BE2C (cell line): ENCODE data around the gene EDN2.

Source experiments
- DNase-seq: peaks from one replicate; pipeline ENCODE4 v3.0.0-alpha.2; 2020
- H3K27me3 ChIP-seq: fragments of 250-450 bp; sonication (Bioruptor Pico); 2 replicates; pipeline ENCODE4 v1.5.1; 2020; ENCODE audit warnings: mild to moderate bottlenecking
- H3K36me3 ChIP-seq: fragments of 250-450 bp; sonication (Bioruptor Pico); 2 replicates; pipeline ENCODE4 v1.5.1; 2020; ENCODE audit warnings: mild to moderate bottlenecking
- H3K4me1 ChIP-seq: fragments of 250-450 bp; sonication (Bioruptor Pico); 2 replicates; pipeline ENCODE4 v1.5.1; 2020
- H3K4me3 ChIP-seq: 2 replicates; pipeline ENCODE4 v1.5.1; 2011; ENCODE audit warnings: low read depth, low read length
- H3K9me3 ChIP-seq: fragments of 250-450 bp; sonication (Bioruptor Pico); 2 replicates; pipeline ENCODE4 v1.5.1; 2020
- TF ChIP-seq, protein P1 (sequence below): IDR thresholded peaks from 2 replicates; pipeline ENCODE4 v1.5.1; 2012; ENCODE audit warnings: mild to moderate bottlenecking, low read depth, low read length

EDN2 gene

DNA sequence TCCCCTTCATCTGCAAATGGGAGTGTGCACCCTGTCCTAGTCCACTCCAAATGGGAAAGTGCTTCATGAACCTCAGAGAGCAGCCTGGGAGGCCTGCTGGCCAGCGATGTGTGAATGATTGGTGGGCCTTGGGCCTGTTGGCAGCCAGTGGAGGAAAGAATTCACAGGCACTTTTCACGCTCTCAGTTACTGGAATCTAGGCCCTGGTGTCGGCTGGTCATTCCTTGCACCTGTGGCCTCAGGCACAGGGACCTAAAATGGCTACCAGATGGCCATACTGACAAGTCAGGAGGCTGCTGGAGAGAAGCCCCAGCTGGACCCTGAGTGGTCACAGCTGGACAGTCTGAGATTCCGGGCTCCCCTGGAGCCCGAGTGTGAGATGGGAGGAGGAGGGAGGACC, 18.4 kb upstream of the EDN2 start:
- Histone ChIP-seq H3K9me3 (no peaks in the 10 kb centered on the region), H3K4me1 (peaks cover 13% of the 10 kb centered on the region), H3K4me3 (no peak overlapping the region), H3K36me3 (no peaks in the 10 kb centered on the region), H3K27me3 (no peaks in the 10 kb centered on the region)
- no peak for DNase-seq
- TF ChIP-seq, protein P1, sequence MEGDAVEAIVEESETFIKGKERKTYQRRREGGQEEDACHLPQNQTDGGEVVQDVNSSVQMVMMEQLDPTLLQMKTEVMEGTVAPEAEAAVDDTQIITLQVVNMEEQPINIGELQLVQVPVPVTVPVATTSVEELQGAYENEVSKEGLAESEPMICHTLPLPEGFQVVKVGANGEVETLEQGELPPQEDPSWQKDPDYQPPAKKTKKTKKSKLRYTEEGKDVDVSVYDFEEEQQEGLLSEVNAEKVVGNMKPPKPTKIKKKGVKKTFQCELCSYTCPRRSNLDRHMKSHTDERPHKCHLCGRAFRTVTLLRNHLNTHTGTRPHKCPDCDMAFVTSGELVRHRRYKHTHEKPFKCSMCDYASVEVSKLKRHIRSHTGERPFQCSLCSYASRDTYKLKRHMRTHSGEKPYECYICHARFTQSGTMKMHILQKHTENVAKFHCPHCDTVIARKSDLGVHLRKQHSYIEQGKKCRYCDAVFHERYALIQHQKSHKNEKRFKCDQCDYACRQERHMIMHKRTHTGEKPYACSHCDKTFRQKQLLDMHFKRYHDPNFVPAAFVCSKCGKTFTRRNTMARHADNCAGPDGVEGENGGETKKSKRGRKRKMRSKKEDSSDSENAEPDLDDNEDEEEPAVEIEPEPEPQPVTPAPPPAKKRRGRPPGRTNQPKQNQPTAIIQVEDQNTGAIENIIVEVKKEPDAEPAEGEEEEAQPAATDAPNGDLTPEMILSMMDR: no peak

DNA sequence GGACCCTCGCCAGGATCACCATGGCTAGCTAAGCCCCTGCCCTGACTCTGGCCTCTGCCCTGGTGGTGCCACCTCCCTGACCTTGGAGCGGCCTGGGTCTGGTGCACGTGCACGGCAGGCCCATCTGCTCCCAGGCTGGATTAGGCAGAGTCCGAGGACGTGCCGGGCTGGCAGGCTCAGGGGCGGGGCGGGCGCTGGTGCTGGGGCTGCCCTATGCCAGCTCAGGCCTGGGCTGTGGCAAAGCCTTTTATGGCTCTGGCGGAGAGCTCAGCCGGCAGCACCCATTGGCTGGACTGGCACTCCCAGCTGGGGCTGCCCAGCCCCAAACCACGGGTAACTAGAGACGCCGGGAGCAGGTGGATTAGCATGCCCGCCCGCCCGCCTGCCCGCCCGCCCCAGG, 17.1 kb upstream of the EDN2 start:
- no peaks in the 10 kb centered on the region for H3K27me3 ChIP-seq
- DNase-seq: no peak
- TF ChIP-seq, protein P1: no peak
- no peaks in the 10 kb centered on the region for H3K36me3 ChIP-seq
- H3K4me3 ChIP-seq: no peak overlapping the region
- H3K9me3 ChIP-seq: no peaks in the 10 kb centered on the region
- peaks cover 13% of the 10 kb centered on the region for H3K4me1 ChIP-seq

DNA sequence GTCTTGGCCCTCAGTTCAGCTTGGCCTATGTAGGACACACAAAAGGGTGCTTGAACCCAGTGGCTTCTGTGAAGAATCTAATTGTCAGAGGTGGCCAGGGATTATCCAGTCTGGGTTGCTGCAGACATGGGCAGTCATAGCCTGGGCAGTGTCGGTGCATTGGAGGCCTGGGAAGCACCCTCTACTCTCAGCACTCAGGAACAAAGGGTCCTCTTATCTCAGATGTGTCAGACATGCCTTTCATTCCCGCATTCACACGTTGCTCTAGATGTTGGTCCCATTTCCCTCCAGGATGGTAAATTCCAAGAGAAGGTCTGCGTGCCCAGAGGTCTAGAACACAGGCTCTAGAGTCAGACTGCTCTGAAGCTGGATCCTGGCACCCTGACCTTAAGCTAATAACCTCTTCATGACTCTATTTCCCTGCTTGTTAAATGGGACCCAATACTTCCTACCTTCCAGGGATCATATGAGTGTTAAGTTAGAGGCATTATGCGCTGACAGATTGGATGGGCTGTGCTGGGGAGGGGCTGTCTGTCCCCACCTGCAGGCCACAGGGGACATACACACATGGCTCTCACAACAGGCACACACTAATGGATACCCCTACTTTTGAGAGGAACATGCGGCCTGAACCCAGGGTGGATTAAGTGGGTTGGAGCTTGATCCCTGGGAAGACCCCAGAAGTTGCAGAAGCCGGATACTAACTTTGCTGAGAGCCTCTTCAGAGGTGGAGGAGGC, 16.5 kb upstream of the EDN2 start:
- Histone ChIP-seq H3K9me3 (no peaks in the 10 kb centered on the region), H3K4me1 (peaks cover 13% of the 10 kb centered on the region), H3K4me3 (no peak overlapping the region), H3K27me3 (no peaks in the 10 kb centered on the region), H3K36me3 (no peaks in the 10 kb centered on the region)
- DNase-seq: no peak
- TF ChIP-seq, protein P1: no peak

DNA sequence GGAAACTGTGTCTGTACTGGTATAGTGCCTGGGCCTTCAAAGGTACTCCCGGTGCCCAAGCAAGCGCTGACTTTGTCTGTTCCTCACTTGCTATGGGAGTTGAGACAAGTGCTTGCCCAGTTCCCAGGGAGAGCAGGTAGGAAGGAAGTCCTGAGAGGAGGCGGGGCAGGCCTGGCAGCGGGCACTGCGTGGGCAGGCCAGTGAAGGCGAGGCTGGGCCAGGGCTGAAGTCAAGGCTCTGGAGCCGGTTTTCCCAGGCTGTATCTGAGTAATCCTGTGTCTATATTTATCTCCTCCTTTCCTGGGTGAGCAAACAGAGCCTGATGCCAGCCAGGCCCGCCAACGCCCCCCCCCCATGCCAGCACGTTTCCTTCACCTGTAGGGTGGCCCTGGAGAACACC, 15.9 kb upstream of the EDN2 start:
- H3K9me3 ChIP-seq: no peaks in the 10 kb centered on the region
- H3K4me3 ChIP-seq: no peak overlapping the region
- H3K27me3 ChIP-seq: no peaks in the 10 kb centered on the region
- DNase-seq: no peak
- peaks cover 13% of the 10 kb centered on the region for H3K4me1 ChIP-seq
- H3K36me3 ChIP-seq: no peaks in the 10 kb centered on the region
- TF ChIP-seq, protein P1: no peak

DNA sequence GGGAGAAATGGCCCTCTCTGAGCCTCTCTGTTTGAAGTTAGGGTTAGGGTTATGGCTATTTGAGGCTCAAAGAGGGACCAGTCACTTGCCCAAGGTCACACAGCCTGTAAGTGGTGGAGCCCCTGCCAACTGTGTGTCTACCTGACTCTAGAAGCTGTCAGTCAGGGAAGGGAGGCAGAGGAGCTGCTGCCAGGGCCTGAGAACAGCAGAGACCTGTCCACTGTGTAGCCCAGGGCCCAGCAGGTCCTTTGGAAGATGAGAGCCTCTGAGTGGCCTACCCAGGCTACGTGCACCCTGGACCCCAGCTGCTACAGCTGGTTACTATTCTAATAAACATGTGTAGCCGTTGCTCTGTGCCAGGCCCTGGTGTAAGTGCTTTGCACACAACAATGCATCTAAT, 15.1 kb upstream of the EDN2 start:
- peaks cover 13% of the 10 kb centered on the region for H3K4me1 ChIP-seq
- TF ChIP-seq, protein P1: no peak

DNA sequence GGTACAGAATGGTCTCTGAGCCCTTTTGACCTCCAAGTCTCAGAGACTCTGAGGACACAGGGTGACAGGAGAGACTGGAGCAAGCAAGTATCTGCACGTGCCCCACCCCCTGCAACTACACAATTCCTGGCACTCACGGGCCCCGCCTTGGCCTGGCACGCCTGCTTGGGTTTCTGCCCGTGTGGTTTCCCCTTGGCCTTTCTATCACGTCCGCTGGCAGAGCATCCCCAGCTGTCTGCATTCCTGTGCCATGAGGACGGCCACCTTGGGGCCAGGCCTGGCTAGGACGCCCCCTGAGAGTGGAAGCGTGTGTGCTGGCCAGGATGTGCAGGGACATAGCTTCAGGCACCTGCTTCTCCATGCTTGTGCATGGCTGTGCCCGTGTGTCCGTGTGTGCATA, 14.3 kb upstream of the EDN2 start:
- no peaks in the 10 kb centered on the region for H3K27me3 ChIP-seq
- no peaks in the 10 kb centered on the region for H3K9me3 ChIP-seq
- H3K4me3 ChIP-seq: no peak overlapping the region
- DNase-seq: no peak
- TF ChIP-seq, protein P1: no peak
- H3K36me3 ChIP-seq: no peaks in the 10 kb centered on the region
- H3K4me1 ChIP-seq: peaks cover 10% of the 10 kb centered on the region

More for the DNA sequence above, 15.1 kb upstream of the EDN2 start:
- Histone ChIP-seq H3K36me3 (no peaks in the 10 kb centered on the region), H3K27me3 (no peaks in the 10 kb centered on the region), H3K4me3 (no peak overlapping the region), H3K9me3 (no peaks in the 10 kb centered on the region)
- DNase-seq: no peak
